ENCODE measurements around the gene LRMDA. TPM values are rescaled to one million over a fixed set of nuclear protein-coding genes. Genes with fewer than 3 reads are reported as not detected.

LRMDA gene
- total and polyA plus RNA-seq, 2 of the 4 experiments (the other 2 are of a cell fraction): 0.07 TPM; not detected in 1

GRCh38 chr10:75708060-75708459 lies 276.6 kb downstream of the LRMDA start:
- intact Hi-C loops (cut with micrococcal nuclease): no loop called here

More at GRCh38 chr10:75708060-75708459, 276.6 kb downstream of the LRMDA start:
- DNase-seq (no peak), ATAC-seq (ENCODE audit: low read depth) (no peak)
- no peak overlapping the region for H2BK20ac ChIP-seq (ENCODE audit: low read depth, low read length)
- no peaks in the 10 kb centered on the region for H3K36me3 ChIP-seq (ENCODE audit: control insufficient read depth, insufficient read depth, low read length)
- H3K27me3 ChIP-seq (ENCODE audit: control insufficient read depth, insufficient read depth, low read length): peaks cover 7% of the 10 kb centered on the region; the same call in 1 of the 2 replicates
- H2BK120ac ChIP-seq (ENCODE audit: low read depth, low read length): no peak overlapping the region
- no peak overlapping the region for H2AK9ac ChIP-seq (replicated peaks; ENCODE audit: low read depth, low read length, poor library complexity)
- ChIA-PET POLR2A (ENCODE audit: unreplicated experiment) (no interaction called here), CTCF (no interaction called here)
- no peak overlapping the region for H2BK15ac ChIP-seq (ENCODE audit: low read depth, low read length)
- BruUV-seq (replicated peaks): no TSS peak
- dilution Hi-C loops (cut with HindIII; ENCODE audit: low sequenced_read_pairs, unreplicated experiment): no loop called here
- H3K9me3 ChIP-seq (ENCODE audit: control insufficient read depth, insufficient read depth, low read length): no peaks in the 10 kb centered on the region
- H3K4me3 ChIP-seq (ENCODE audit: insufficient read depth, low read depth, low read length): no peak overlapping the region
- no peak overlapping the region for H3K18ac ChIP-seq (ENCODE audit: low read depth, low read length)
- TF ChIP-seq CHD1 (IDR thresholded peaks at IDR 0.05; ENCODE audit: low read depth, low read length) (no peak), USF2 (IDR thresholded peaks at IDR 0.05; ENCODE audit: low read depth, low read length) (no peak), NFE2L2 (IDR thresholded peaks at IDR 0.05; ENCODE audit: low read depth, low read length) (no peak), MXI1 (IDR thresholded peaks at IDR 0.05; ENCODE audit: borderline replicate concordance, low read depth, low read length) (no peak), POLR2A (IDR thresholded peaks at IDR 0.05; ENCODE audit: low read depth, low read length) (no peak)
- TF ChIP-seq, protein P1, sequence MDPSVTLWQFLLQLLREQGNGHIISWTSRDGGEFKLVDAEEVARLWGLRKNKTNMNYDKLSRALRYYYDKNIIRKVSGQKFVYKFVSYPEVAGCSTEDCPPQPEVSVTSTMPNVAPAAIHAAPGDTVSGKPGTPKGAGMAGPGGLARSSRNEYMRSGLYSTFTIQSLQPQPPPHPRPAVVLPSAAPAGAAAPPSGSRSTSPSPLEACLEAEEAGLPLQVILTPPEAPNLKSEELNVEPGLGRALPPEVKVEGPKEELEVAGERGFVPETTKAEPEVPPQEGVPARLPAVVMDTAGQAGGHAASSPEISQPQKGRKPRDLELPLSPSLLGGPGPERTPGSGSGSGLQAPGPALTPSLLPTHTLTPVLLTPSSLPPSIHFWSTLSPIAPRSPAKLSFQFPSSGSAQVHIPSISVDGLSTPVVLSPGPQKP (IDR thresholded peaks at IDR 0.05; ENCODE audit: borderline replicate concordance, low read depth, low read length): no peak
- no peak overlapping the region for H3K27ac ChIP-seq (ENCODE audit: insufficient read depth, low read length)
- H3K56ac ChIP-seq (ENCODE audit: extremely low read depth, insufficient read depth, low read length): no peak overlapping the region
- no peaks in the 10 kb centered on the region for H4K20me1 ChIP-seq (ENCODE audit: insufficient read depth, low read length)
- no peak overlapping the region for H3K14ac ChIP-seq (replicated peaks; ENCODE audit: low read depth, low read length)
- no peak overlapping the region for H3K9ac ChIP-seq (ENCODE audit: low read depth, low read length)
- H2BK5ac ChIP-seq (ENCODE audit: low read depth, low read length, poor library complexity, severe bottlenecking): no peak overlapping the region
- H3K4ac ChIP-seq (ENCODE audit: low read depth, low read length): no peak overlapping the region
- H3K9me1 ChIP-seq (ENCODE audit: insufficient read depth, low read length): no peaks in the 10 kb centered on the region
- no peak overlapping the region for H3K23ac ChIP-seq (ENCODE audit: low read depth, low read length)
- no peak overlapping the region for H3K4me2 ChIP-seq (ENCODE audit: low read depth, low read length)
- H4K91ac ChIP-seq (ENCODE audit: insufficient read depth, low read depth, low read length): no peak overlapping the region
- no peak overlapping the region for H4K8ac ChIP-seq (ENCODE audit: low read depth in 2 of 2, low read length in 2 of 2)
- no peak overlapping the region for H2AFZ ChIP-seq (replicated peaks; ENCODE audit: low read length, poor library complexity)
- in situ Hi-C loops (cut with MboI; ENCODE audit: low sequenced_read_pairs): no loop called here
- H3K79me1 ChIP-seq (ENCODE audit: low read depth in 1 of 2, low read length in 2 of 2): no peaks in the 10 kb centered on the region
- no peak overlapping the region for H4K5ac ChIP-seq (ENCODE audit: low read depth, low read length)
- no CpG with 5 or more reads among the region's 9 CpGs for WGBS, 2 experiments (ENCODE audit: extremely low coverage in 2 of 2, insufficient read length in 1 of 2)
- no peaks in the 10 kb centered on the region for H3K4me1 ChIP-seq (ENCODE audit: control insufficient read depth, insufficient read depth, low read length)
- H2AK5ac ChIP-seq (ENCODE audit: low read depth, low read length): no peak overlapping the region

All from IMR-90 (cell line).